ENCODE results near the gene GARRE1. TPM values are rescaled to one million over a fixed set of nuclear protein-coding genes. Genes with fewer than 3 reads are reported as not detected.
"Not testable (repeated sequence)": the region's sequence is repeated elsewhere in the genome, so short reads cannot be mapped to it uniquely, and the experiment has no call there.

The GARRE1 gene
- polyA plus RNA-seq (ENCODE audit: insufficient read length): 35.6 TPM
- long read RNA-seq, donor 1, full-length matches to known transcripts: 9 of 81 reads
- long read RNA-seq, donor 1, partial matches to known transcripts: 72 of 81 reads
- long read RNA-seq, donor 1, other reads (novel, unspliced or antisense): 0 of 81 reads
- long read RNA-seq, donor 2, partial matches to known transcripts: 30 of 36 reads
- long read RNA-seq, donor 2, other reads (novel, unspliced or antisense): 0 of 36 reads
- long read RNA-seq, donor 3, partial matches to known transcripts: 27 of 27 reads
- long read RNA-seq, donor 3, other reads (novel, unspliced or antisense): 0 of 27 reads
- long read RNA-seq, donor 4, partial matches to known transcripts: 0 of 1 reads
- long read RNA-seq, donor 4, other reads (novel, unspliced or antisense): 0 of 1 reads
- long read RNA-seq, donor 5, full-length matches to known transcripts: 6 of 16 reads
- long read RNA-seq, donor 5, partial matches to known transcripts: 10 of 16 reads
- long read RNA-seq, donor 5, other reads (novel, unspliced or antisense): 0 of 16 reads
- long read RNA-seq, donor 6, transcript KIAA0355-205 (3 exons, 1,313 nt): major isoform, 6 of 35 reads
- long read RNA-seq, donor 6, partial matches to known transcripts: 28 of 35 reads
- long read RNA-seq, donor 6, other reads (novel, unspliced or antisense): 0 of 35 reads
- long read RNA-seq, donor 7, full-length matches to known transcripts: 5 of 27 reads
- long read RNA-seq, donor 7, partial matches to known transcripts: 22 of 27 reads
- long read RNA-seq, donor 7, other reads (novel, unspliced or antisense): 0 of 27 reads
- long read RNA-seq, donor 8, partial matches to known transcripts: 7 of 9 reads
- long read RNA-seq, donor 8, other reads (novel, unspliced or antisense): 0 of 9 reads

- DNase-seq: peak; percentile 87
Measured at GRCh38 chr19:34254046-34254697, at the start of gene GARRE1. TSS of gene GARRE1 (plus strand) at chr19:34254554. CDS start at chr19:34300474, 45,920 bp downstream.

- DNase-seq: not testable (repeated sequence)
Measured at GRCh38 chr19:34205324-34205723, 49.0 kb upstream of the GARRE1 start.

GRCh38 chr19:34208291-34208884 is 46.0 kb upstream of the GARRE1 start:
- DNase-seq: no peak

- DNase-seq: no peak
Measured at GRCh38 chr19:34209726-34210125, 44.6 kb upstream of the GARRE1 start.

- no peak for DNase-seq
Measured at GRCh38 chr19:34213283-34213682, 41.1 kb upstream of the GARRE1 start.

GRCh38 chr19:34214040-34214439 is 40.3 kb upstream of the GARRE1 start:
- DNase-seq: no peak

GRCh38 chr19:34215006-34215665 is 39.2 kb upstream of the GARRE1 start:
- no peak for DNase-seq

- DNase-seq: no peak
Measured at GRCh38 chr19:34215666-34216038, 38.7 kb upstream of the GARRE1 start.

GRCh38 chr19:34216745-34217219 is 37.6 kb upstream of the GARRE1 start:
- DNase-seq: not testable (repeated sequence)

- DNase-seq: peak; percentile 37
Measured at GRCh38 chr19:34217952-34218817, 36.2 kb upstream of the GARRE1 start.

GRCh38 chr19:34218818-34219164 is 35.6 kb upstream of the GARRE1 start:
- DNase-seq: no peak

- peak; percentile 44 for DNase-seq
Measured at GRCh38 chr19:34220472-34221063, 33.8 kb upstream of the GARRE1 start.

- no peak for DNase-seq
Measured at GRCh38 chr19:34222386-34222785, 32.0 kb upstream of the GARRE1 start.

GRCh38 chr19:34224996-34225658 is 29.2 kb upstream of the GARRE1 start:
- DNase-seq: no peak

- no peak for DNase-seq
Measured at GRCh38 chr19:34225659-34226015, 28.7 kb upstream of the GARRE1 start.

GRCh38 chr19:34226036-34226435 is 28.3 kb upstream of the GARRE1 start:
- DNase-seq: no peak

GRCh38 chr19:34228347-34228746 is 26.0 kb upstream of the GARRE1 start:
- DNase-seq: no peak

- no peak for DNase-seq
Measured at GRCh38 chr19:34228762-34229161, 25.6 kb upstream of the GARRE1 start.

- no peak for DNase-seq
Measured at GRCh38 chr19:34229721-34230120, 24.6 kb upstream of the GARRE1 start.

GRCh38 chr19:34230820-34231219 is 23.5 kb upstream of the GARRE1 start:
- DNase-seq: no peak
